Measurements from ENCODE around the gene CCDC159.

Gene CCDC159

DNA sequence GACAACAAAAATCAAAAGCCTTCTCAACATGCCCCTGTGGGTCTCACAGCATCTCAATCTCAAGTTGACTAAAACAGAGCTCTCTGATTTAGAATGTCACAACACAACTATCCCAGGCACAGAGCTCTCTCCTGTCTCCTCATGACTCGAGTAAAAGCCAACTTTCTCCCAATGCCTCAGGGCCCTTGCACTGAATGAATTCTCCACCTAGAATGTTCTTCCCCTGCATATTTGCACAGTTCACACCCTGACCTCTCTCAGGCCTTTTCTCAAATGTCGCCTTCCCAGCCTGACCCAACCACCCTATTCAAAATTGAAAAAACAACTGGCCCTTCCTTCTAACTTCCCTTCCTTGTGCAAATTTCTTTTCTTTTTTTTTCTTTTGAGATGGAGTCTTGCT, 24.4 kb downstream of the CCDC159 start:
- no peak overlapping the region for H4K8ac ChIP-seq (ENCODE audit: low read length)
- peaks cover 6 to 8% of the 10 kb centered on the region in 2 experiments for H3K36me3 ChIP-seq (ENCODE audit: control insufficient read depth in 1 of 2, insufficient read depth in 2 of 2, low read depth in 1 of 2, low read length in 2 of 2)
- no peak overlapping the region for H2BK15ac ChIP-seq (ENCODE audit: low read depth, poor library complexity, severe bottlenecking)
- H3K4me1 ChIP-seq (ENCODE audit: control insufficient read depth, insufficient read depth, low read depth, low read length) = peaks cover 9% of the 10 kb centered on the region
- no peaks in the 10 kb centered on the region for H3K9me3 ChIP-seq (ENCODE audit: control insufficient read depth, low read length)
- no peak overlapping the region for H3K27ac ChIP-seq (ENCODE audit: low read length, poor library complexity, severe bottlenecking)
- H4K91ac ChIP-seq (ENCODE audit: low read length) = no peak overlapping the region
- 83% methylated on average over 2 of the region's 2 CpGs for WGBS
- no peak for DNase-seq
- H2BK5ac ChIP-seq (ENCODE audit: low read depth, low read length, poor library complexity, severe bottlenecking) = no peak overlapping the region
- no peak overlapping the region for H3K4me2 ChIP-seq (ENCODE audit: low read length, poor library complexity, severe bottlenecking)
- H3K18ac ChIP-seq (ENCODE audit: low read depth in 1 of 2, low read length in 2 of 2) = no peak overlapping the region
- H3K4me3 ChIP-seq (ENCODE audit: insufficient read depth in 1 of 2, low read depth in 1 of 2, low read length in 2 of 2) = no peak overlapping the region
- no peaks in the 10 kb centered on the region for H3K27me3 ChIP-seq (ENCODE audit: control insufficient read depth in 1 of 2, insufficient read depth in 1 of 2, low read length in 2 of 2)
- H3K14ac ChIP-seq (ENCODE audit: low read length in 2 of 2) = no peak overlapping the region
- H3K79me1 ChIP-seq (replicated peaks; ENCODE audit: low read length, poor library complexity, severe bottlenecking) = peaks cover 5% of the 10 kb centered on the region
- H2AK5ac ChIP-seq (ENCODE audit: low read length, severe bottlenecking) = no peak overlapping the region
- no peak overlapping the region for H3K4ac ChIP-seq (ENCODE audit: low read depth in 1 of 2, low read length in 2 of 2)
- no peak overlapping the region for H3K23ac ChIP-seq (ENCODE audit: low read length in 2 of 2)
- H2BK12ac ChIP-seq (ENCODE audit: low read length in 2 of 2) = no peak overlapping the region
- no peak overlapping the region for H3K9ac ChIP-seq (ENCODE audit: low read length)
- no peak overlapping the region for H2BK120ac ChIP-seq (ENCODE audit: low read depth, low read length)
- H2AFZ ChIP-seq (ENCODE audit: low read depth, low read length) = no peak overlapping the region

DNA sequence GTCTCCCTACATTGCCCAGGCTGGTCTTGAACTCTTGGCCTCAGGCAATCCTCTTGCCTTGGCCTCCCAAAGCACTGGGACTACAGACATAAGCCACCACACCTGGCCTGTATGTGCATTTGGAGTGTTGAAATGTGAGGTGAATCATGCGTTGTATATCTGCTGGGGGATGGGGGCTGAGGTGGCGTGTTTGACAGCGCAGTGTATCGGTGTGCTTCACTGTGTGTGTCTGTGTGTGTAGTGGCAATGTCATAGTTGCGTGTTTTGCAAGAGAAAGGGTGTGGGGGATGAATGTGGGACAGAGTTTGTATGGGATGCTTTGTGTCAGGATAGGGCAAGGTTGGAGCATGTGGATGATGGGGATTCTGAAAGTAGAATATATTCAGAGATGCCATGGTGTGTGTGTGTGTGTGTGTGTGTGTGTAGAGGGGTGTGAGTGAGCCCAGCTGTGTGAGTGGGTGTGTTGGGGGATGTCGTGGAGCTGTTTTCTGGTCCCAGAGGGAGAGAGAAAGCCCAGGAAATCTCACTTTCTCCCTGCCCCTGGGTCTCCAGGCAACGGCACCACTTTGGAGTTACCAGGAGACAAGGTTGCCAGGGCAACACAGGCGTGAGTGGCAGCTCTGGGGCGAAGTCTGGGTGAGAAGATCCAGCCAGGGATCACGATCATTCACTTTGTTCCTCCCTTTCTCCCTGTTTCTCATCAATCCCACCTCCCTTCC, 27.0 kb downstream of the CCDC159 start:
- H2BK120ac ChIP-seq (ENCODE audit: low read depth, low read length) = no peak overlapping the region
- WGBS = 59% methylated on average over 9 of the region's 10 CpGs
- H3K9me3 ChIP-seq (ENCODE audit: control insufficient read depth, low read length) = no peaks in the 10 kb centered on the region
- no peak overlapping the region for H3K23ac ChIP-seq (ENCODE audit: low read length in 2 of 2)
- H3K4me1 ChIP-seq (ENCODE audit: control insufficient read depth, insufficient read depth, low read depth, low read length) = peaks cover 23% of the 10 kb centered on the region
- no peak overlapping the region for H4K8ac ChIP-seq (ENCODE audit: low read length)
- H2BK5ac ChIP-seq (ENCODE audit: low read depth, low read length, poor library complexity, severe bottlenecking) = no peak overlapping the region
- no peaks in the 10 kb centered on the region for H3K27me3 ChIP-seq (ENCODE audit: control insufficient read depth in 1 of 2, insufficient read depth in 1 of 2, low read length in 2 of 2)
- peak overlapping the region in 1 of 2 experiments; percentile 71 for H2BK12ac ChIP-seq (ENCODE audit: low read length in 2 of 2)
- peaks cover 0 to 3% of the 10 kb centered on the region in 2 experiments for H3K36me3 ChIP-seq (ENCODE audit: control insufficient read depth in 1 of 2, insufficient read depth in 2 of 2, low read depth in 1 of 2, low read length in 2 of 2)
- no peak overlapping the region for H3K4me2 ChIP-seq (ENCODE audit: low read length, poor library complexity, severe bottlenecking)
- H3K14ac ChIP-seq (ENCODE audit: low read length in 2 of 2) = peak overlapping the region in 1 of 2 experiments; percentile 2
- DNase-seq = peak; percentile 32
- no peak overlapping the region for H3K9ac ChIP-seq (ENCODE audit: low read length)
- H4K91ac ChIP-seq (ENCODE audit: low read length) = no peak overlapping the region
- no peak overlapping the region for H2AK5ac ChIP-seq (ENCODE audit: low read length, severe bottlenecking)
- no peak overlapping the region for H2AFZ ChIP-seq (ENCODE audit: low read depth, low read length)
- H3K4me3 ChIP-seq (ENCODE audit: insufficient read depth in 1 of 2, low read depth in 1 of 2, low read length in 2 of 2) = peak overlapping the region in 1 of 2 experiments; percentile 79
- peaks cover 7% of the 10 kb centered on the region for H3K79me1 ChIP-seq (replicated peaks; ENCODE audit: low read length, poor library complexity, severe bottlenecking)
- no peak overlapping the region for H2BK15ac ChIP-seq (ENCODE audit: low read depth, poor library complexity, severe bottlenecking)
- no peak overlapping the region for H3K4ac ChIP-seq (ENCODE audit: low read depth in 1 of 2, low read length in 2 of 2)
- no peak overlapping the region for H3K27ac ChIP-seq (ENCODE audit: low read length, poor library complexity, severe bottlenecking)
- H3K18ac ChIP-seq (ENCODE audit: low read depth in 1 of 2, low read length in 2 of 2) = no peak overlapping the region

- Histone ChIP-seq H4K8ac (ENCODE audit: low read length) (no peak overlapping the region), H3K14ac (ENCODE audit: low read length in 2 of 2) (no peak overlapping the region), H3K4ac (ENCODE audit: low read depth in 1 of 2, low read length in 2 of 2) (no peak overlapping the region), H3K9ac (ENCODE audit: low read length) (peak overlapping the region; percentile 88), H3K18ac (ENCODE audit: low read depth in 1 of 2, low read length in 2 of 2) (no peak overlapping the region), H3K79me1 (replicated peaks; ENCODE audit: low read length, poor library complexity, severe bottlenecking) (peaks cover 7% of the 10 kb centered on the region), H2BK15ac (ENCODE audit: low read depth, poor library complexity, severe bottlenecking) (no peak overlapping the region), H4K91ac (ENCODE audit: low read length) (no peak overlapping the region), H3K4me3 (ENCODE audit: insufficient read depth in 1 of 2, low read depth in 1 of 2, low read length in 2 of 2) (peak overlapping the region in 1 of 2 experiments; percentile 79), H3K27me3 (ENCODE audit: control insufficient read depth in 1 of 2, insufficient read depth in 1 of 2, low read length in 2 of 2) (no peaks in the 10 kb centered on the region), H3K4me2 (ENCODE audit: low read length, poor library complexity, severe bottlenecking) (peak overlapping the region; percentile 65), H2AFZ (ENCODE audit: low read depth, low read length) (no peak overlapping the region), H3K4me1 (ENCODE audit: control insufficient read depth, insufficient read depth, low read depth, low read length) (peaks cover 28% of the 10 kb centered on the region), H2BK5ac (ENCODE audit: low read depth, low read length, poor library complexity, severe bottlenecking) (no peak overlapping the region), H3K36me3 (ENCODE audit: control insufficient read depth in 1 of 2, insufficient read depth in 2 of 2, low read depth in 1 of 2, low read length in 2 of 2) (peaks cover 0 to 3% of the 10 kb centered on the region in 2 experiments), H2BK120ac (ENCODE audit: low read depth, low read length) (no peak overlapping the region), H3K23ac (ENCODE audit: low read length in 2 of 2) (no peak overlapping the region), H2BK12ac (ENCODE audit: low read length in 2 of 2) (no peak overlapping the region), H3K9me3 (ENCODE audit: control insufficient read depth, low read length) (no peaks in the 10 kb centered on the region), H2AK5ac (ENCODE audit: low read length, severe bottlenecking) (no peak overlapping the region), H3K27ac (ENCODE audit: low read length, poor library complexity, severe bottlenecking) (no peak overlapping the region)
- DNase-seq = no peak
- 68% methylated on average over 11 of the region's 11 CpGs for WGBS
These were observed 27.6 kb downstream of the CCDC159 start for GRCh38 chr19:11373885-11374432.

DNA sequence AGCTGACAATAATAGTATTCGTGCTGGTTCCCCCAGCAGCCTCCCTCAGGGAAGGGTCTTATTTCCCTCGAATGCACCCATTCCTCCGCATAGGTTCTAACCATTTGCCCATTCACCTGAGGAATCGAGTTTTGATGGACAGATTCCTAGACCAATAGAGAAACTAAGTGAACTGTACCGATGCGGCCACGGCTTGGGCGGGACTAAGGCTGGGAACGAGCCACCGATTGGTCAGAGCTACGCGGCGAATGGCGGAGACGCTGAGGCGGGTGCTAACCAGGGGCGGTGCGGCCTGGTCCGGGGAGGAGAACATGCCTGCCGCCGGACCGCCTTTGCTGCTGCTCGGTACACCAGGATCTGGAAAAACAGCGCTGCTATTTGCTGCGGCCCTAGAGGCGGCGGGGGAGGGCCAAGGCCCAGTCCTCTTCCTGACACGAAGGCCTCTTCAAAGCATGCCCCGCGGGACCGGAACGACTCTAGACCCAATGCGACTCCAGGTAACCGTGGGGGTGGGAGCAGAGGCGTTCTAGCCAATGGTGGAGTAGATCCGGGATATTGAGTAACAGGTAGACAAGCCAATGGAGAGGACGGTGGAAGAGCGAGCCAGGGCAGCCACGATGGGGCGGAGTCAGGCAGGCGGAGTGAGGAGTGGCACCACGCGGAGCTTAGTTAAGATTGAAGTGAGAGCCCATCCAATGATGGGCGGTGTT, 28.3 kb downstream of the CCDC159 start, which contains the start of gene SWSAP1:
Gene SWSAP1, plus strand, starts transcription at position 234 of the 710 bp plus-strand sequence. Its CDS starts 15 bp downstream, at position 249.
- H3K27ac ChIP-seq (ENCODE audit: low read length, poor library complexity, severe bottlenecking) = peak within 1 kb of the TSS; percentile 96
- H3K4me1 ChIP-seq (ENCODE audit: control insufficient read depth, insufficient read depth, low read depth, low read length) = peaks cover 32% of the 10 kb centered on the region
- H3K23ac ChIP-seq (ENCODE audit: low read length in 2 of 2) = no peak within 1 kb of the TSS
- peak within 1 kb of the TSS; percentile 88 for H3K9ac ChIP-seq (ENCODE audit: low read length)
- WGBS = under 1% methylated on average over 44 of the region's 44 CpGs
- peak within 1 kb of the TSS; percentile 18 to 97 for H3K4ac ChIP-seq (ENCODE audit: low read depth in 1 of 2, low read length in 2 of 2)
- peak within 1 kb of the TSS; percentile 69 for H2AK5ac ChIP-seq (ENCODE audit: low read length, severe bottlenecking)
- H2BK120ac ChIP-seq (ENCODE audit: low read depth, low read length) = peak within 1 kb of the TSS; percentile 39
- peak within 1 kb of the TSS; percentile 71 to 79 for H3K4me3 ChIP-seq (ENCODE audit: insufficient read depth in 1 of 2, low read depth in 1 of 2, low read length in 2 of 2)
- H3K18ac ChIP-seq (ENCODE audit: low read depth in 1 of 2, low read length in 2 of 2) = peak within 1 kb of the TSS; percentile 83 to 97
- peak within 1 kb of the TSS; percentile 55 to 76 for H2BK12ac ChIP-seq (ENCODE audit: low read length in 2 of 2)
- H2AFZ ChIP-seq (ENCODE audit: low read depth, low read length) = peak within 1 kb of the TSS; percentile 93
- peak within 1 kb of the TSS; percentile 88 for H2BK5ac ChIP-seq (ENCODE audit: low read depth, low read length, poor library complexity, severe bottlenecking)
- H3K4me2 ChIP-seq (ENCODE audit: low read length, poor library complexity, severe bottlenecking) = peak within 1 kb of the TSS; percentile 65
- H4K8ac ChIP-seq (ENCODE audit: low read length) = peak within 1 kb of the TSS; percentile 77
- DNase-seq = peak; percentile 100
- peaks cover 0 to 2% of the 10 kb centered on the region in 2 experiments for H3K36me3 ChIP-seq (ENCODE audit: control insufficient read depth in 1 of 2, insufficient read depth in 2 of 2, low read depth in 1 of 2, low read length in 2 of 2)
- H4K91ac ChIP-seq (ENCODE audit: low read length) = peak within 1 kb of the TSS; percentile 67
- H3K27me3 ChIP-seq (ENCODE audit: control insufficient read depth in 1 of 2, insufficient read depth in 1 of 2, low read length in 2 of 2) = no peaks in the 10 kb centered on the region
- H2BK15ac ChIP-seq (ENCODE audit: low read depth, poor library complexity, severe bottlenecking) = peak within 1 kb of the TSS; percentile 97
- no peaks in the 10 kb centered on the region for H3K9me3 ChIP-seq (ENCODE audit: control insufficient read depth, low read length)
- H3K79me1 ChIP-seq (replicated peaks; ENCODE audit: low read length, poor library complexity, severe bottlenecking) = peaks cover 7% of the 10 kb centered on the region
- peak within 1 kb of the TSS in 1 of 2 experiments; percentile 73 for H3K14ac ChIP-seq (ENCODE audit: low read length in 2 of 2)

Measured in mesenchymal stem cell (in vitro differentiated cells and primary cell).